PFSK-1 (cell line): Measurements from ENCODE around the gene COX11.

ENCODE experiments used
- POLR2AphosphoS5 ChIP-seq: IDR thresholded peaks from 2 replicates; pipeline ENCODE4 v1.6.1; 2012; ENCODE audit warnings: low read depth, mild to moderate bottlenecking, control low read depth, low read length, moderate library complexity
- SIN3A ChIP-seq: IDR thresholded peaks from 2 replicates; pipeline ENCODE4 v1.6.1; 2012; ENCODE audit warnings: mild to moderate bottlenecking, low read length, moderate library complexity, borderline replicate concordance; ENCODE audit not compliant: insufficient read depth
- TAF1 ChIP-seq: IDR thresholded peaks from 2 replicates; pipeline ENCODE4 v1.6.1; 2012; ENCODE audit warnings: low read length, control low read depth, borderline replicate concordance; ENCODE audit not compliant: insufficient read depth

- TF ChIP-seq TAF1 (peak; percentile 91), POLR2AphosphoS5 (peak; percentile 99), SIN3A (peak; percentile 98)
These were observed at the start of gene COX11, which contains the start of gene STXBP4 for GRCh38 chr17:54968262-54968987.
